HEK293T (cell line): ENCODE data around the gene PPFIBP1.

Source experiments
- CTCF ChIA-PET: fragments of 350-600 bp; formaldehyde crosslinking; extraction: SDS; loops from one replicate; lab custom pipeline; 2021; ENCODE audit warnings: antibody characterized with exemption, inconsistent platforms; lab: Yijun Ruan, JAX
- POLR2A ChIA-PET: fragments of 350-600 bp; formaldehyde crosslinking; extraction: SDS; loops from one replicate; lab custom pipeline; 2020; ENCODE audit warnings: antibody characterized with exemption, inconsistent platforms; lab: Yijun Ruan, JAX
- DNase-seq: peaks from one replicate; pipeline ENCODE4 v3.0.0; 2012; ENCODE audit warnings: mixed read lengths; ENCODE audit errors: extremely low spot score
- ARNT ChIP-seq: fragments of 450-650 bp; IDR thresholded peaks from 2 replicates; pipeline ENCODE4 v1.6.1; 2017; ENCODE audit warnings: mild to moderate bottlenecking
- BHLHE40 ChIP-seq: fragments of 450-650 bp; IDR thresholded peaks from 2 replicates; pipeline ENCODE4 v1.6.1; 2016; ENCODE audit warnings: mild to moderate bottlenecking, moderate library complexity, borderline replicate concordance
- CTBP1 ChIP-seq: fragments of 450-650 bp; IDR thresholded peaks from 2 replicates; pipeline ENCODE4 v1.6.1; 2016; ENCODE audit warnings: borderline replicate concordance
- ELF4 ChIP-seq: fragments of 450-650 bp; IDR thresholded peaks from 2 replicates; pipeline ENCODE4 v1.6.1; 2017; ENCODE audit warnings: antibody characterized with exemption
- FOXA1 ChIP-seq: fragments of 450-650 bp; IDR thresholded peaks from 2 replicates; pipeline ENCODE4 v1.6.1; 2016; ENCODE audit warnings: mild to moderate bottlenecking
- FOXK2 ChIP-seq: fragments of 450-650 bp; IDR thresholded peaks from 2 replicates; pipeline ENCODE4 v1.6.1; 2016; ENCODE audit warnings: mild to moderate bottlenecking
- FOXM1 ChIP-seq: fragments of 450-650 bp; IDR thresholded peaks from 2 replicates; pipeline ENCODE4 v1.6.1; 2017; ENCODE audit warnings: mild to moderate bottlenecking, borderline replicate concordance
- HDGF ChIP-seq: fragments of 450-650 bp; IDR thresholded peaks from 2 replicates; pipeline ENCODE4 v1.6.1; 2017; ENCODE audit warnings: antibody characterized with exemption, borderline replicate concordance
- L3MBTL2 ChIP-seq: fragments of 450-650 bp; conservative IDR thresholded peaks from 2 replicates; pipeline ENCODE4 v1.6.1; 2016; ENCODE audit warnings: mild to moderate bottlenecking
- LEF1 ChIP-seq: fragments of 450-650 bp; IDR thresholded peaks from 2 replicates; pipeline ENCODE4 v1.6.1; 2017; ENCODE audit warnings: mild to moderate bottlenecking, borderline replicate concordance
- NFRKB ChIP-seq: fragments of 450-650 bp; IDR thresholded peaks from 2 replicates; pipeline ENCODE4 v1.6.1; 2016; ENCODE audit warnings: mild to moderate bottlenecking, moderate library complexity
- SP1 ChIP-seq: fragments of 450-650 bp; IDR thresholded peaks from 2 replicates; pipeline ENCODE4 v1.6.1; 2017
- SUZ12 ChIP-seq: fragments of 450-650 bp; IDR thresholded peaks from 2 replicates; pipeline ENCODE4 v1.6.1; 2016; ENCODE audit warnings: mild to moderate bottlenecking
- TARDBP ChIP-seq: fragments of 450-650 bp; IDR thresholded peaks from 2 replicates; pipeline ENCODE4 v1.6.1; 2016
- ZNF384 ChIP-seq: fragments of 450-650 bp; IDR thresholded peaks from 2 replicates; pipeline ENCODE4 v1.6.1; 2016
- TF ChIP-seq, protein P1 (sequence below): fragments of 450-650 bp; IDR thresholded peaks from 2 replicates; pipeline ENCODE4 v1.6.1; 2016

The PPFIBP1 gene

DNA sequence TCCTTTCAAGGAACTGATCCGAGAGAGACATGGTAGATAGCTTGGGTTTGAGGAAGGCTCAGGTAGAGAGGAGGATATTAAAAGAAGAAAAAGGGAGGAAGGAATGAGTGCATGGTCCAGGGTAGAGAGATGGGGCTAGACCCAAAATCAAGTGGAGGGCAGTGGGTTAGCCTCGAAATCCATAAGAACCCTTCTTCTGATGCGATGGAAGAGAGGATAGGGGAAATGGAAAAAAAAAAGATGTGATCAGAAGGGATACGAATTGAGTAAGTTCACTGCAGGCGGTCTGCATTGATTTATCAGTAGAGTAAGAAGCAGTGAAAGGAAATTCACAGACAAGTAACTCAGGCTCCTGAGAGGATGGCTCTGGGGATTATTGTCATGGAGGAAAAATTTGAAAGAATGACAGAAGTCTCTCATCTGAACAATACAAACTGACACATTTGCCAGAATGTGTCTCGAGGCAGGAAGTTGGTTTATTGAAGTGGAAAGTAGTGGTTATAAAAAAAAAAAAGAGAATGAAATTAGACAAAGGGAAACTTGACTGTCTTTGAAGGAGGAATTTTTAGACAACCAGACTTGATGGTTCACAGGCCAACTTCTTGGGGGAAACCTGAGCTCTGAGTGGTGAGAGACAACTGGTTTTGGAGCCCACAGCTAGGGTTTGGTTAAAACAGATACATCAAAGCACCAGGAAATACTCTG is 10.2 kb downstream of the PPFIBP1 start:
- TF ChIP-seq, protein P1, sequence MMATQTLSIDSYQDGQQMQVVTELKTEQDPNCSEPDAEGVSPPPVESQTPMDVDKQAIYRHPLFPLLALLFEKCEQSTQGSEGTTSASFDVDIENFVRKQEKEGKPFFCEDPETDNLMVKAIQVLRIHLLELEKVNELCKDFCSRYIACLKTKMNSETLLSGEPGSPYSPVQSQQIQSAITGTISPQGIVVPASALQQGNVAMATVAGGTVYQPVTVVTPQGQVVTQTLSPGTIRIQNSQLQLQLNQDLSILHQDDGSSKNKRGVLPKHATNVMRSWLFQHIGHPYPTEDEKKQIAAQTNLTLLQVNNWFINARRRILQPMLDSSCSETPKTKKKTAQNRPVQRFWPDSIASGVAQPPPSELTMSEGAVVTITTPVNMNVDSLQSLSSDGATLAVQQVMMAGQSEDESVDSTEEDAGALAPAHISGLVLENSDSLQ: no peak
- TF ChIP-seq CTBP1 (no peak), BHLHE40 (no peak), FOXM1 (no peak), LEF1 (no peak), HDGF (no peak), NFRKB (no peak), L3MBTL2 (no peak), FOXK2 (no peak), TARDBP (no peak), SP1 (no peak)
- DNase-seq: no peak
- ChIA-PET POLR2A (interaction anchor here (4.2 kb wide), 1 partner anchor 11 kb away, joined by 14 read pairs; the partner anchor contains the start of gene PPFIBP1), CTCF (no interaction called here)

DNA sequence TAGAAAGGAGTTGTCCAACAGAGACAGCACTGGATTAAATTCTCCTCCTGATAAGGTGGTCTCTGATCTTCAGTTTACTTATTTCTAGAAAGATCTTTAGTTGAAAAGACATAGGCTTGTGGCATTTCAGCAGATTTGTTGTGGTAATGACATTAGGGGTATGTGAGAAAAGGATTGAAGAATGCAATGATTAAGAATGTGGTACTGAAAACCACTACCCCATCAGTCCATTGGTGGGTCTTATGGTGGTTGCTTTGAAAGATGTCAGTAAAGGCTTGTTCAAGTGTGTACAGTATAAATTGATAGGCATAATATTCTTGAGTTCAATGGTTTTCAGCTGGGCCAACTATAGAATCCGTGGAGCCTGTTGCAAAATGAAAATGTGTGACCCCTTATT is 10.8 kb downstream of the PPFIBP1 start:
- TF ChIP-seq TARDBP (no peak), ARNT (no peak), SUZ12 (no peak), SP1 (no peak), FOXA1 (no peak)
- TF ChIP-seq, protein P1: no peak
- ChIA-PET CTCF (no interaction called here), POLR2A (interaction anchor here (0.7 to 4.2 kb wide), 2 partner anchors 11 to 127 kb away, joined by 3 to 14 read pairs; partner anchors contain the start of gene PPFIBP1)
- no peak for DNase-seq

DNA sequence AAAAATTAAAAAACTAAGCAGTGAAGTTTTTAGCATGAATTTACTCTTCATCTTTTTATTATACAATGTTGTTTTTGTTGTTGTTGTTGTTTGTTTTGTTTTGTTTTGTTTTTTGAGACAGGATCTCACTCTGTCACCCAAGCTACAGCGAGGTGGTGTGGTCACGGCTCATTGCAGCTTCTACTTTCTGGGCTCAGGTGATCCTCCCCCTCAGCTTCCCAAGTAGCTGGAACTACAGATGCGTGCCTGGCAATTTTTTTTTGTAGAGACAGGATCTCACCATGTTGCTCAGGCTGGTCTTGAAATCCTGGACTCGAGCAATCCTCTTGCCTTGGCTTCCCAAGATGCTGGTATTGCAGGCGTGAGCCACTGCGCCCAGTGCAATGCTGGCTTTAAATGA is 11.3 kb downstream of the PPFIBP1 start:
- DNase-seq: no peak
- no peak for TF ChIP-seq TARDBP
- no peak for TF ChIP-seq ELF4
- no peak for TF ChIP-seq L3MBTL2
- TF ChIP-seq, protein P1: no peak
- TF ChIP-seq FOXK2: no peak
- TF ChIP-seq SP1: no peak
- TF ChIP-seq ZNF384: no peak
- no peak for TF ChIP-seq CTBP1
- TF ChIP-seq FOXA1: no peak
- no peak for TF ChIP-seq LEF1
- TF ChIP-seq BHLHE40: no peak
- TF ChIP-seq FOXM1: no peak
- TF ChIP-seq HDGF: no peak
- TF ChIP-seq SUZ12: no peak
- POLR2A ChIA-PET: interaction anchor here (0.7 to 4.2 kb wide), 2 partner anchors 12 to 126 kb away, joined by 3 to 14 read pairs; partner anchors contain the start of gene PPFIBP1
- CTCF ChIA-PET: no interaction called here

DNA sequence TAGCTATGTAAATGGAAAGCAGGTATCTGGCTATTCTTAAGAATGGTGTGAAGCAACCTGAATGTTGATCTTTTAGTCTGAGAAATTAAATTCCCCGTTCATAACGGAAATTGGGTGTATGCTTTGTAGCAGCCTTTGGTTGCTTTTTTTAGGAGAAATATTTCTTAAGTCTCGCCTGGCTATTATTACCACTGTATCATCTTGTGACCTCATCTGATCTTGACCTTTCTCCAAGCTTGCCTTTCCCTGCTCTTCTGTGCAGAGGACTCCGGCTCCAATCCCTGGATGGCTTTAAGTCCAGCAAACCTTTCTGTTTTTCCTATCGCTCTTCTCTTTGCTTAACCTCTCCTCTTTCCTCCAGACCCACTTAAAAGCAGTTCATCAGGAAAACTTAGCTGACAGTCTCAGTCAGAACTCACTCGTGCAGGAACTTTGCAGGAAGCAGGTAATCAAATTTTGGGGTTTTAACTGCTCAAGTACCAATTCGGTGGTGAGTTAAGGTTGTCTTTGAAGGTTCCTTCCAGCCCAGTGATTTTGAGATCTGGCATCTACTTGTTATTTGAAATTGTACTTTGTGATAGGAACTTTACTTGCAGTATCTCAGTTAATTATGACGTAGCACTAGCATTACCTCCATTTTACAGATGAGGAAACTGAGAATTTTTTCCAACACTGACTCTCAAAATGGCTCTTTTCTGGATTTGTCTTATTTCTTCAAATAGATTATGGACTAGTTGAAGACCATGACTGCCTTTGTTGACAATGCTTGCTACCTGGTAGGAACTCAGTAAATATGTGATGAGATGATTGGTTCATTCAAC is 14.1 kb downstream of the PPFIBP1 start:
- POLR2A ChIA-PET: interaction anchor here (1.5 to 2.4 kb wide), 2 partner anchors 14 kb away, joined by 10 to 13 read pairs; partner anchors contain the start of gene PPFIBP1
- DNase-seq: no peak
- TF ChIP-seq, protein P1: no peak
- no peak for TF ChIP-seq HDGF
- TF ChIP-seq FOXK2: no peak
- TF ChIP-seq CTBP1: no peak
- no peak for TF ChIP-seq LEF1
- TF ChIP-seq ELF4: no peak
- no peak for TF ChIP-seq ARNT
- no peak for TF ChIP-seq BHLHE40
- no peak for TF ChIP-seq SP1
- no peak for TF ChIP-seq L3MBTL2
- no peak for TF ChIP-seq SUZ12
- TF ChIP-seq FOXA1: no peak
- no peak for TF ChIP-seq TARDBP
- CTCF ChIA-PET: no interaction called here

DNA sequence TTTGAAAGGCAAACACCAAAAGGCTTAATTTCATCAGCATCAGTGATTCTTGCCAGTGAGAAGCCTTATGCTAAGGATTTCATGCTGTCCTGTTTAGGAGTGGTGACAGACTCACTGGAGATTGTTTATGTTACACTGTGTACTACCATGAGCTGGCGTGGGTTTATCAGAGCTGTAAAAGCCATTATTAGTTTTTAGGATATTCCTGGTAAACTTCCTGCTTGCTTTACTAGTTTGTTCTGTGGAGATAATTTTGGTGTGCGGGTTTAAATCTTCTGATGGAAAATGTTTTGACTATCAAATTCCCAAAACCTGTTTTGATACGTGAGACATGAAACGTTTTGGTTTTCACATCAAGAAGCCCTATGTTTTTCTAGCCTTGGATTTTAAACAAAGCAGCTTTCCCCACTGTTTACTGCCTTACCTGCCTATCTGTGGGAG is 15.2 kb downstream of the PPFIBP1 start:
- TF ChIP-seq, protein P1: peak; percentile 18; the same call in 1 of the 2 replicates
- TF ChIP-seq L3MBTL2 (no peak), ARNT (peak; percentile 84)
- DNase-seq: no peak
- ChIA-PET POLR2A (interaction anchor here (1.5 kb wide), 1 partner anchor 15 kb away, joined by 13 read pairs; the partner anchor contains the start of gene PPFIBP1), CTCF (interaction anchor here (0.6 kb wide), 1 partner anchor 85 kb away, joined by 3 read pairs; no protein-coding TSS in a partner anchor)
